Upper lobe of left lung (tissue), 4 donors: Measurements from ENCODE around the gene PTDSS2.

Experiments
- EP300 ChIP-seq, 4 donors: sonication (generic); formaldehyde crosslinking; IDR thresholded peaks; one replicate each; pipeline ENCODE4 v1.5.1; 2017; ENCODE audit warnings: antibody characterized with exemption in 4 of 4, control low read depth in 2 of 4
- POLR2A ChIP-seq, 4 donors: fragments of 450-650 bp; IDR thresholded peaks; one replicate each; pipeline ENCODE4 v1.5.1; 2016 to 2017; ENCODE audit warnings: antibody characterized with exemption in 4 of 4, mild to moderate bottlenecking in 2 of 4
- POLR2AphosphoS5 ChIP-seq, 2 donors: sonication (generic); formaldehyde crosslinking; IDR thresholded peaks; one replicate each; pipeline ENCODE4 v1.5.1; 2017; ENCODE audit warnings: antibody characterized with exemption in 2 of 2
- TF ChIP-seq, protein P1 (sequence below), 6 experiments: fragments of 450-650 bp in 4 of 6; fragments of 200-600 bp in 2 of 6; sonication (generic) in 2 of 6; IDR thresholded peaks; one replicate each; pipeline ENCODE4 v1.5.1; 2016 to 2019; ENCODE audit warnings: antibody characterized with exemption in 6 of 6

- TF ChIP-seq, protein P1, sequence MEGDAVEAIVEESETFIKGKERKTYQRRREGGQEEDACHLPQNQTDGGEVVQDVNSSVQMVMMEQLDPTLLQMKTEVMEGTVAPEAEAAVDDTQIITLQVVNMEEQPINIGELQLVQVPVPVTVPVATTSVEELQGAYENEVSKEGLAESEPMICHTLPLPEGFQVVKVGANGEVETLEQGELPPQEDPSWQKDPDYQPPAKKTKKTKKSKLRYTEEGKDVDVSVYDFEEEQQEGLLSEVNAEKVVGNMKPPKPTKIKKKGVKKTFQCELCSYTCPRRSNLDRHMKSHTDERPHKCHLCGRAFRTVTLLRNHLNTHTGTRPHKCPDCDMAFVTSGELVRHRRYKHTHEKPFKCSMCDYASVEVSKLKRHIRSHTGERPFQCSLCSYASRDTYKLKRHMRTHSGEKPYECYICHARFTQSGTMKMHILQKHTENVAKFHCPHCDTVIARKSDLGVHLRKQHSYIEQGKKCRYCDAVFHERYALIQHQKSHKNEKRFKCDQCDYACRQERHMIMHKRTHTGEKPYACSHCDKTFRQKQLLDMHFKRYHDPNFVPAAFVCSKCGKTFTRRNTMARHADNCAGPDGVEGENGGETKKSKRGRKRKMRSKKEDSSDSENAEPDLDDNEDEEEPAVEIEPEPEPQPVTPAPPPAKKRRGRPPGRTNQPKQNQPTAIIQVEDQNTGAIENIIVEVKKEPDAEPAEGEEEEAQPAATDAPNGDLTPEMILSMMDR (IDR thresholded peaks at IDR 0.05): no peak
- TF ChIP-seq POLR2AphosphoS5 (IDR thresholded peaks at IDR 0.05): no peak
- TF ChIP-seq POLR2A (IDR thresholded peaks at IDR 0.05): no peak
- TF ChIP-seq EP300 (IDR thresholded peaks at IDR 0.05): no peak
These were observed 42.4 kb upstream of the PTDSS2 start for GRCh38 chr11:407651-408123.
